ENCODE results near the gene NGEF.

DNA sequence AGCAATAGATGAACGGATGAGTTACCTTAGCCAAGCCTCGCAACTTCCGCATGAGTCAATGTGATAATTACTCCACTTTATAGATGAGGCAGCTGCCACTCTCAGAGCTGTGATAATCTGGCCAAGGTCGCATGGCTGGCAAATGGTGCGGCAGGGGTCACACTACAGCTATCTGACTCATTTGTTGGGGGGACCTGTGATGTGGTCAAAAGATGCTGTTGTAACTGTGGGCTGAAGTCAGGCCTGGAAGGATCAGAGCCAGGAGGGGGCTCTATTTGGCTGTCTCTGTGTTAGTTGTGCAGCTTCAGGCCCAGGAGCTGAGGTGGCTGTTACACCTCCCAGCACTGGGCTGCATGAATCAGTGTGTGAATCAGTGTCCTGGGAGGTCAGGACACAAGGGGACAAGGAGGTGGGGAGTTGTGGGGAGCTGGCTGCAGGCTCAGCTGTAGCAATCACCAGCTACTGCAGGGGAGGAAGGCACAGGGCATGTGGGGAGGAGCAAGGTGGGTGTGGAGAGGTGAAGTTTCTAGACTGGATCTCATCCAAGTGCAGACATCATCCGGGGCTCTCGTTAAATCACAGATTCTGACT is 33.1 kb downstream of the NGEF start:
- no peak for TF ChIP-seq POLR2AphosphoS5 (IDR thresholded peaks at IDR 0.05; ENCODE audit: low read depth, low read length)
- TF ChIP-seq, protein P1, sequence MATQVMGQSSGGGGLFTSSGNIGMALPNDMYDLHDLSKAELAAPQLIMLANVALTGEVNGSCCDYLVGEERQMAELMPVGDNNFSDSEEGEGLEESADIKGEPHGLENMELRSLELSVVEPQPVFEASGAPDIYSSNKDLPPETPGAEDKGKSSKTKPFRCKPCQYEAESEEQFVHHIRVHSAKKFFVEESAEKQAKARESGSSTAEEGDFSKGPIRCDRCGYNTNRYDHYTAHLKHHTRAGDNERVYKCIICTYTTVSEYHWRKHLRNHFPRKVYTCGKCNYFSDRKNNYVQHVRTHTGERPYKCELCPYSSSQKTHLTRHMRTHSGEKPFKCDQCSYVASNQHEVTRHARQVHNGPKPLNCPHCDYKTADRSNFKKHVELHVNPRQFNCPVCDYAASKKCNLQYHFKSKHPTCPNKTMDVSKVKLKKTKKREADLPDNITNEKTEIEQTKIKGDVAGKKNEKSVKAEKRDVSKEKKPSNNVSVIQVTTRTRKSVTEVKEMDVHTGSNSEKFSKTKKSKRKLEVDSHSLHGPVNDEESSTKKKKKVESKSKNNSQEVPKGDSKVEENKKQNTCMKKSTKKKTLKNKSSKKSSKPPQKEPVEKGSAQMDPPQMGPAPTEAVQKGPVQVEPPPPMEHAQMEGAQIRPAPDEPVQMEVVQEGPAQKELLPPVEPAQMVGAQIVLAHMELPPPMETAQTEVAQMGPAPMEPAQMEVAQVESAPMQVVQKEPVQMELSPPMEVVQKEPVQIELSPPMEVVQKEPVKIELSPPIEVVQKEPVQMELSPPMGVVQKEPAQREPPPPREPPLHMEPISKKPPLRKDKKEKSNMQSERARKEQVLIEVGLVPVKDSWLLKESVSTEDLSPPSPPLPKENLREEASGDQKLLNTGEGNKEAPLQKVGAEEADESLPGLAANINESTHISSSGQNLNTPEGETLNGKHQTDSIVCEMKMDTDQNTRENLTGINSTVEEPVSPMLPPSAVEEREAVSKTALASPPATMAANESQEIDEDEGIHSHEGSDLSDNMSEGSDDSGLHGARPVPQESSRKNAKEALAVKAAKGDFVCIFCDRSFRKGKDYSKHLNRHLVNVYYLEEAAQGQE (IDR thresholded peaks at IDR 0.05; ENCODE audit: insufficient read depth in 1 of 2, low read depth in 2 of 2, low read length in 2 of 2), result no peak
